Activated T-cell treated with anti-CD3 and anti-CD28 coated beads, Interleukin-2, amount 50 U/mL, for 1 hour (primary cell): Measurements from ENCODE around the gene FBXO3.

Experiments
- DNase-seq: peaks from one replicate; pipeline ENCODE4 v3.0.0-alpha.2; 2020

The FBXO3 gene

GRCh38 chr11:33700502-33701271 is 73.6 kb downstream of the FBXO3 start, which contains the start of gene C11orf91:
C11orf91 (minus strand) TSS chr11:33700826; CDS start chr11:33700740, 86 bp downstream.
- DNase-seq = peak; percentile 94

- no peak for DNase-seq
Observed at GRCh38 chr11:33700063-33700501, 74.2 kb downstream of the FBXO3 start.

GRCh38 chr11:33699515-33700062 is 74.7 kb downstream of the FBXO3 start:
- DNase-seq = no peak

- DNase-seq = no peak
Observed at GRCh38 chr11:33698921-33699320, 75.4 kb downstream of the FBXO3 start.

- no peak for DNase-seq
Observed at GRCh38 chr11:33697997-33698396, 76.3 kb downstream of the FBXO3 start.

- no peak for DNase-seq
Observed at GRCh38 chr11:33696931-33697638, 77.2 kb downstream of the FBXO3 start.

- no peak for DNase-seq
Observed at GRCh38 chr11:33696411-33696810, 77.9 kb downstream of the FBXO3 start.

- no peak for DNase-seq
Observed at GRCh38 chr11:33695051-33695566, 79.2 kb downstream of the FBXO3 start.

GRCh38 chr11:33694346-33695050 is 79.8 kb downstream of the FBXO3 start:
- DNase-seq = no peak

- no peak for DNase-seq
Observed at GRCh38 chr11:33692541-33692940, 81.8 kb downstream of the FBXO3 start.

GRCh38 chr11:33692013-33692504 is 82.3 kb downstream of the FBXO3 start:
- no peak for DNase-seq

- no peak for DNase-seq
Observed at GRCh38 chr11:33691066-33691864, 83.1 kb downstream of the FBXO3 start.
